Measurements from ENCODE around the gene INTS6L. TPM values are rescaled to one million over a fixed set of nuclear protein-coding genes. Genes with fewer than 3 reads are reported as not detected.

Gene INTS6L
- total and polyA plus RNA-seq, 12 donors: 1.4 to 8.9 (median 2.6) TPM

- peaks cover 0 to 26% (median 0%) of the 10 kb centered on the region in 7 donors for H3K27me3 ChIP-seq
- intact Hi-C loops (cut with DNase I): no loop called here
- no peak for ATAC-seq
- no peak for DNase-seq
- H3K4me1 ChIP-seq: no peaks in the 10 kb centered on the region
- no peaks in the 10 kb centered on the region for H3K9me3 ChIP-seq
- H3K27ac ChIP-seq: no peak overlapping the region
- TF ChIP-seq CTCF (IDR thresholded peaks at IDR 0.05): no peak
- no peak overlapping the region for H3K4me3 ChIP-seq
- 89 to 100% methylated on average over 5 to 6 of the region's 6 CpGs for WGBS, 2 donors
- no peaks in the 10 kb centered on the region for H3K36me3 ChIP-seq
Measured at GRCh38 chrX:135494453-135494852, 26.0 kb upstream of the INTS6L start.

GRCh38 chrX:135497736-135498135 is 22.7 kb upstream of the INTS6L start:
- Histone ChIP-seq H3K27ac (no peak overlapping the region), H3K36me3 (no peaks in the 10 kb centered on the region), H3K4me1 (no peaks in the 10 kb centered on the region), H3K27me3 (peaks cover 0 to 28% (median 0%) of the 10 kb centered on the region in 7 donors), H3K9me3 (no peaks in the 10 kb centered on the region), H3K4me3 (no peak overlapping the region)
- no peak for ATAC-seq
- 79 to 86% methylated on average over 5 of the region's 5 CpGs for WGBS, 2 donors
- no peak for DNase-seq
- intact Hi-C loops (cut with DNase I): no loop called here
- no peak for TF ChIP-seq CTCF (IDR thresholded peaks at IDR 0.05)

GRCh38 chrX:135498236-135498635 is 22.2 kb upstream of the INTS6L start:
- ATAC-seq (no peak), DNase-seq (no peak)
- Histone ChIP-seq H3K4me1 (no peaks in the 10 kb centered on the region), H3K27me3 (peaks cover 0 to 28% (median 0%) of the 10 kb centered on the region in 7 donors), H3K27ac (no peak overlapping the region), H3K36me3 (no peaks in the 10 kb centered on the region), H3K4me3 (no peak overlapping the region), H3K9me3 (no peaks in the 10 kb centered on the region)
- 94 to 100% methylated on average over 2 of the region's 2 CpGs for WGBS, 2 donors
- no peak for TF ChIP-seq CTCF (IDR thresholded peaks at IDR 0.05)
- intact Hi-C loops (cut with DNase I): no loop called here

- DNase-seq (no peak), ATAC-seq (no peak)
- no peaks in the 10 kb centered on the region for H3K36me3 ChIP-seq
- no peak overlapping the region for H3K4me3 ChIP-seq
- H3K27ac ChIP-seq: no peak overlapping the region
- H3K4me1 ChIP-seq: no peaks in the 10 kb centered on the region
- intact Hi-C loops (cut with DNase I): no loop called here
- TF ChIP-seq CTCF (IDR thresholded peaks at IDR 0.05): no peak
- peaks cover 0 to 45% (median 0%) of the 10 kb centered on the region in 7 donors for H3K27me3 ChIP-seq
- no peaks in the 10 kb centered on the region for H3K9me3 ChIP-seq
Measured at GRCh38 chrX:135505351-135505750, 15.1 kb upstream of the INTS6L start.
